Lower leg skin (tissue), 3 donors: ENCODE measurements around the gene MACO1.

ENCODE experiments used
- POLR2A ChIP-seq, 2 donors: fragments of 450-650 bp; IDR thresholded peaks; one replicate each; pipeline ENCODE4 v1.6.1; 2016 to 2017; ENCODE audit warnings: antibody characterized with exemption in 2 of 2, mild to moderate bottlenecking in 1 of 2, moderate library complexity in 1 of 2
- TF ChIP-seq, protein P1 (sequence below), 3 donors: fragments of 450-650 bp; IDR thresholded peaks; one replicate each; pipeline ENCODE4 v1.5.1; 2016; ENCODE audit warnings: antibody characterized with exemption in 3 of 3, mild to moderate bottlenecking in 3 of 3, moderate library complexity in 2 of 3

DNA sequence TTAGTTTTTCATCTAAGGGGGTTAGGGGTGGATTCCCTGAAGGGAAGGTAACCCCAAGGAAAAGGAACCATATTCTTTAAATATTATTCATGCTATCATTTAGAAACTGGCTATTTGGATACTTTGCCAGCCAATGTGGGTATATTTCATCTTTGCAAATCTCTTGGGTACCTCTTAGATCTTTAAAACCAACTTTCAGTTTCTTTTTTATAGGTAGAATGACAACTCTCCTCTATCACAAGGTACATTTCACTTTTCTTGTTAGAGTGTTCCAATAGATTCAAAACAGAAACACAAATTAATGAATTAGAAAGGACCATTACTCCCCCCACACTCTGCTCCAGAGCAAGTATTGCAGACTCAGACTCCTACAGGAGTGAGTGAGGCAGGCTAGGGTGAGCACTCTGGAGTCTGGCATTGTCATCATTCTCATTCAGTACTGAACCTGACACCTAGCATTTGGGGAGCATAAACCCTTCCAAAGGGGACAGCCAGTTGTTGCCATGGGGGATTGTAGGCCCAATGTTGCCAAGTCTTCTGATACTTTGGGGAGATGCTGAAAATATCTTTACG, 43.0 kb downstream of the MACO1 start:
- TF ChIP-seq POLR2A (IDR thresholded peaks at IDR 0.05), result no peak
- TF ChIP-seq, protein P1, sequence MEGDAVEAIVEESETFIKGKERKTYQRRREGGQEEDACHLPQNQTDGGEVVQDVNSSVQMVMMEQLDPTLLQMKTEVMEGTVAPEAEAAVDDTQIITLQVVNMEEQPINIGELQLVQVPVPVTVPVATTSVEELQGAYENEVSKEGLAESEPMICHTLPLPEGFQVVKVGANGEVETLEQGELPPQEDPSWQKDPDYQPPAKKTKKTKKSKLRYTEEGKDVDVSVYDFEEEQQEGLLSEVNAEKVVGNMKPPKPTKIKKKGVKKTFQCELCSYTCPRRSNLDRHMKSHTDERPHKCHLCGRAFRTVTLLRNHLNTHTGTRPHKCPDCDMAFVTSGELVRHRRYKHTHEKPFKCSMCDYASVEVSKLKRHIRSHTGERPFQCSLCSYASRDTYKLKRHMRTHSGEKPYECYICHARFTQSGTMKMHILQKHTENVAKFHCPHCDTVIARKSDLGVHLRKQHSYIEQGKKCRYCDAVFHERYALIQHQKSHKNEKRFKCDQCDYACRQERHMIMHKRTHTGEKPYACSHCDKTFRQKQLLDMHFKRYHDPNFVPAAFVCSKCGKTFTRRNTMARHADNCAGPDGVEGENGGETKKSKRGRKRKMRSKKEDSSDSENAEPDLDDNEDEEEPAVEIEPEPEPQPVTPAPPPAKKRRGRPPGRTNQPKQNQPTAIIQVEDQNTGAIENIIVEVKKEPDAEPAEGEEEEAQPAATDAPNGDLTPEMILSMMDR (IDR thresholded peaks at IDR 0.05), result no peak
